Fibroblast of skin of scalp (primary cell): ENCODE measurements around the gene CAND2.

Experiments
- DNase-seq: peaks from one replicate; pipeline ENCODE4 v3.0.0-alpha.2; 2013

Gene CAND2

GRCh38 chr3:12807601-12808359 lies 11.3 kb downstream of the CAND2 start:
- DNase-seq, result no peak

- no peak for DNase-seq
Observed at GRCh38 chr3:12808587-12808986, 12.1 kb downstream of the CAND2 start.

- DNase-seq, result no peak
Observed at GRCh38 chr3:12809001-12809400, 12.5 kb downstream of the CAND2 start.

GRCh38 chr3:12809435-12809834 lies 13.0 kb downstream of the CAND2 start:
- no peak for DNase-seq

- DNase-seq, result peak; percentile 93
Observed at GRCh38 chr3:12810013-12810780, 13.7 kb downstream of the CAND2 start.

GRCh38 chr3:12810961-12811360 lies 14.5 kb downstream of the CAND2 start:
- no peak for DNase-seq

- DNase-seq, result no peak
Observed at GRCh38 chr3:12812812-12813211, 16.3 kb downstream of the CAND2 start.

- DNase-seq, result no peak
Observed at GRCh38 chr3:12813967-12814366, 17.5 kb downstream of the CAND2 start.

- DNase-seq, result no peak
Observed at GRCh38 chr3:12815078-12815477, 18.6 kb downstream of the CAND2 start.

- no peak for DNase-seq
Observed at GRCh38 chr3:12815719-12816118, 19.2 kb downstream of the CAND2 start.

- no peak for DNase-seq
Observed at GRCh38 chr3:12816521-12817342, 20.3 kb downstream of the CAND2 start.

- DNase-seq, result no peak
Observed at GRCh38 chr3:12817343-12817710, 20.8 kb downstream of the CAND2 start.

GRCh38 chr3:12818273-12818672 lies 21.8 kb downstream of the CAND2 start:
- DNase-seq, result no peak

GRCh38 chr3:12818773-12819172 lies 22.3 kb downstream of the CAND2 start:
- DNase-seq, result no peak

- DNase-seq, result peak; percentile 18
Observed at GRCh38 chr3:12822725-12823373, 26.4 kb downstream of the CAND2 start.

GRCh38 chr3:12824299-12824698 lies 27.8 kb downstream of the CAND2 start:
- no peak for DNase-seq

- no peak for DNase-seq
Observed at GRCh38 chr3:12825156-12825555, 28.7 kb downstream of the CAND2 start.

- DNase-seq, result no peak
Observed at GRCh38 chr3:12828751-12829150, 32.3 kb downstream of the CAND2 start.

- no peak for DNase-seq
Observed at GRCh38 chr3:12829404-12829803, 32.9 kb downstream of the CAND2 start.

GRCh38 chr3:12829886-12830784 lies 33.7 kb downstream of the CAND2 start:
- no peak for DNase-seq

GRCh38 chr3:12830785-12831156 lies 34.3 kb downstream of the CAND2 start:
- no peak for DNase-seq
